ENCODE data around the gene AOX1.

DNA sequence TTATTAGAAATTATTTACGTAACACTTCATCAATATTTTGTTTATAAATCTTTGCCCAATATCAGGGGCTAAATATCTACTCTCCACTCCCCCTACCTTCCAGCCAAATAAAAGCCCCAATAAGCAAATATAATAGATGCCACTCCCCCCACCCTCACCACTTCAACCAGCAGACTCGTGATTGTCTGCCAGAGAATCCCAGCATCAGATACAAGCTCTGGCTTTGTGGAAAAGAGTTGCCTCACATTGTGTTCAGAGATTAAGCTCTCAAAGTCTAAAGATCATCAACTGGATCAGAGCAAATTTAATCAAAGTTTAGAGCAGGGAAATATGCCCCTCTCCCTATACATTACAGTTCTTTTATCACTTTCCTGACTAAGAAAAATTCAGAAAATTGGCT, 39.5 kb downstream of the AOX1 start:
- TF ChIP-seq, protein P1, sequence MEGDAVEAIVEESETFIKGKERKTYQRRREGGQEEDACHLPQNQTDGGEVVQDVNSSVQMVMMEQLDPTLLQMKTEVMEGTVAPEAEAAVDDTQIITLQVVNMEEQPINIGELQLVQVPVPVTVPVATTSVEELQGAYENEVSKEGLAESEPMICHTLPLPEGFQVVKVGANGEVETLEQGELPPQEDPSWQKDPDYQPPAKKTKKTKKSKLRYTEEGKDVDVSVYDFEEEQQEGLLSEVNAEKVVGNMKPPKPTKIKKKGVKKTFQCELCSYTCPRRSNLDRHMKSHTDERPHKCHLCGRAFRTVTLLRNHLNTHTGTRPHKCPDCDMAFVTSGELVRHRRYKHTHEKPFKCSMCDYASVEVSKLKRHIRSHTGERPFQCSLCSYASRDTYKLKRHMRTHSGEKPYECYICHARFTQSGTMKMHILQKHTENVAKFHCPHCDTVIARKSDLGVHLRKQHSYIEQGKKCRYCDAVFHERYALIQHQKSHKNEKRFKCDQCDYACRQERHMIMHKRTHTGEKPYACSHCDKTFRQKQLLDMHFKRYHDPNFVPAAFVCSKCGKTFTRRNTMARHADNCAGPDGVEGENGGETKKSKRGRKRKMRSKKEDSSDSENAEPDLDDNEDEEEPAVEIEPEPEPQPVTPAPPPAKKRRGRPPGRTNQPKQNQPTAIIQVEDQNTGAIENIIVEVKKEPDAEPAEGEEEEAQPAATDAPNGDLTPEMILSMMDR (IDR thresholded peaks at IDR 0.05 in 2 of 3, conservative IDR thresholded peaks at IDR 0.05 in 1 of 3; ENCODE audit: control insufficient read depth in 2 of 3, extremely low read depth in 1 of 3, insufficient read depth in 1 of 3, low read depth in 3 of 3, low read length in 3 of 3) = no peak
- no peak for TF ChIP-seq POLR2AphosphoS5 (IDR thresholded peaks at IDR 0.05; ENCODE audit: low read length)
- TF ChIP-seq, protein P2, sequence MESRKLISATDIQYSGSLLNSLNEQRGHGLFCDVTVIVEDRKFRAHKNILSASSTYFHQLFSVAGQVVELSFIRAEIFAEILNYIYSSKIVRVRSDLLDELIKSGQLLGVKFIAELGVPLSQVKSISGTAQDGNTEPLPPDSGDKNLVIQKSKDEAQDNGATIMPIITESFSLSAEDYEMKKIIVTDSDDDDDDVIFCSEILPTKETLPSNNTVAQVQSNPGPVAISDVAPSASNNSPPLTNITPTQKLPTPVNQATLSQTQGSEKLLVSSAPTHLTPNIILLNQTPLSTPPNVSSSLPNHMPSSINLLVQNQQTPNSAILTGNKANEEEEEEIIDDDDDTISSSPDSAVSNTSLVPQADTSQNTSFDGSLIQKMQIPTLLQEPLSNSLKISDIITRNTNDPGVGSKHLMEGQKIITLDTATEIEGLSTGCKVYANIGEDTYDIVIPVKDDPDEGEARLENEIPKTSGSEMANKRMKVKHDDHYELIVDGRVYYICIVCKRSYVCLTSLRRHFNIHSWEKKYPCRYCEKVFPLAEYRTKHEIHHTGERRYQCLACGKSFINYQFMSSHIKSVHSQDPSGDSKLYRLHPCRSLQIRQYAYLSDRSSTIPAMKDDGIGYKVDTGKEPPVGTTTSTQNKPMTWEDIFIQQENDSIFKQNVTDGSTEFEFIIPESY (IDR thresholded peaks at IDR 0.05) = no peak
- TF ChIP-seq ZNF207 (IDR thresholded peaks at IDR 0.05; ENCODE audit: borderline replicate concordance) = no peak
- no peak for TF ChIP-seq KDM1A (IDR thresholded peaks at IDR 0.05; ENCODE audit: borderline replicate concordance)
- TF ChIP-seq ZNF592 (IDR thresholded peaks at IDR 0.05) = no peak
- TF ChIP-seq POLR2A (IDR thresholded peaks at IDR 0.05; ENCODE audit: low read depth, low read length) = no peak
- no peak for TF ChIP-seq SP1 (IDR thresholded peaks at IDR 0.05; ENCODE audit: low read depth, low read length)
- no peak for TF ChIP-seq FOXM1 (IDR thresholded peaks at IDR 0.05; ENCODE audit: low read depth, low read length)
- no peak for TF ChIP-seq EZH2 (IDR thresholded peaks at IDR 0.05; ENCODE audit: borderline replicate concordance, control insufficient read depth, low read depth, low read length)
- TF ChIP-seq SUZ12 (IDR thresholded peaks at IDR 0.05; ENCODE audit: unreplicated experiment) = no peak
- TF ChIP-seq, protein P3, sequence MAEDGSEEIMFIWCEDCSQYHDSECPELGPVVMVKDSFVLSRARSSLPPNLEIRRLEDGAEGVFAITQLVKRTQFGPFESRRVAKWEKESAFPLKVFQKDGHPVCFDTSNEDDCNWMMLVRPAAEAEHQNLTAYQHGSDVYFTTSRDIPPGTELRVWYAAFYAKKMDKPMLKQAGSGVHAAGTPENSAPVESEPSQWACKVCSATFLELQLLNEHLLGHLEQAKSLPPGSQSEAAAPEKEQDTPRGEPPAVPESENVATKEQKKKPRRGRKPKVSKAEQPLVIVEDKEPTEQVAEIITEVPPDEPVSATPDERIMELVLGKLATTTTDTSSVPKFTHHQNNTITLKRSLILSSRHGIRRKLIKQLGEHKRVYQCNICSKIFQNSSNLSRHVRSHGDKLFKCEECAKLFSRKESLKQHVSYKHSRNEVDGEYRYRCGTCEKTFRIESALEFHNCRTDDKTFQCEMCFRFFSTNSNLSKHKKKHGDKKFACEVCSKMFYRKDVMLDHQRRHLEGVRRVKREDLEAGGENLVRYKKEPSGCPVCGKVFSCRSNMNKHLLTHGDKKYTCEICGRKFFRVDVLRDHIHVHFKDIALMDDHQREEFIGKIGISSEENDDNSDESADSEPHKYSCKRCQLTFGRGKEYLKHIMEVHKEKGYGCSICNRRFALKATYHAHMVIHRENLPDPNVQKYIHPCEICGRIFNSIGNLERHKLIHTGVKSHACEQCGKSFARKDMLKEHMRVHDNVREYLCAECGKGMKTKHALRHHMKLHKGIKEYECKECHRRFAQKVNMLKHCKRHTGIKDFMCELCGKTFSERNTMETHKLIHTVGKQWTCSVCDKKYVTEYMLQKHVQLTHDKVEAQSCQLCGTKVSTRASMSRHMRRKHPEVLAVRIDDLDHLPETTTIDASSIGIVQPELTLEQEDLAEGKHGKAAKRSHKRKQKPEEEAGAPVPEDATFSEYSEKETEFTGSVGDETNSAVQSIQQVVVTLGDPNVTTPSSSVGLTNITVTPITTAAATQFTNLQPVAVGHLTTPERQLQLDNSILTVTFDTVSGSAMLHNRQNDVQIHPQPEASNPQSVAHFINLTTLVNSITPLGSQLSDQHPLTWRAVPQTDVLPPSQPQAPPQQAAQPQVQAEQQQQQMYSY (CRISPR knock-in tag; IDR thresholded peaks at IDR 0.05) = no peak
- TF ChIP-seq HDAC6 (IDR thresholded peaks at IDR 0.05; ENCODE audit: unreplicated experiment) = no peak

Measured in GM12878 (cell line).